ENCODE data around the gene TEAD2.

DNA sequence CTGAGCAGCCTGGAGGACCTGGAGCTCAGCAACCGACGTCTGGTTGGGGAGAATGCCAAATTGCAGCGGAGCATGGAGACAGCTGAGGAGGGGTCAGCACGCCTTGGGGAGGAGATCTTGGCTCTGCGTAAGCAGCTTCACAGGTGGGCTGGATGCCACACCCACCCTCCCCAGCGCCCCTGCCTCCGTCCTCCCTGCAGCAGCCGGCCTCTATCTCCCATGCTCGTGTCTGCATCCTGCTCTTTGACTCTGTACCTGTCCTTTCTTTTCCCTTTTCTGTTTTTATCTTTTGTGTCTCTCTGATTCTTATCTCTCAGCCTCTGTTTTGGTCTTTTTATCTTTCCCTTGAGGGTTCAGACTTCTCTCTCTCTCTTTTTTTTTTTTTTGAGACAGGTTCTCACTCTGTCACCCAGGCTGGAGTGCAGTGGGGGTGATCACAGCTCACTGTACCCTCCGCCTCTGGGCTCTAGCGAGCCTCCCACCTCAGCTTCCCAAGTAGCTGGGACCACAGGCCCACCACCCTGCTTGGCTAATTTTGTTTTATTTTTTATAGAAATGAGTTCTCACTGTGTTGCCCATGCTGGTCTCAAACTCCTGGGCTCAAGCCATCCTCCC is 35.9 kb upstream of the TEAD2 start:
- TF ChIP-seq, protein P1, sequence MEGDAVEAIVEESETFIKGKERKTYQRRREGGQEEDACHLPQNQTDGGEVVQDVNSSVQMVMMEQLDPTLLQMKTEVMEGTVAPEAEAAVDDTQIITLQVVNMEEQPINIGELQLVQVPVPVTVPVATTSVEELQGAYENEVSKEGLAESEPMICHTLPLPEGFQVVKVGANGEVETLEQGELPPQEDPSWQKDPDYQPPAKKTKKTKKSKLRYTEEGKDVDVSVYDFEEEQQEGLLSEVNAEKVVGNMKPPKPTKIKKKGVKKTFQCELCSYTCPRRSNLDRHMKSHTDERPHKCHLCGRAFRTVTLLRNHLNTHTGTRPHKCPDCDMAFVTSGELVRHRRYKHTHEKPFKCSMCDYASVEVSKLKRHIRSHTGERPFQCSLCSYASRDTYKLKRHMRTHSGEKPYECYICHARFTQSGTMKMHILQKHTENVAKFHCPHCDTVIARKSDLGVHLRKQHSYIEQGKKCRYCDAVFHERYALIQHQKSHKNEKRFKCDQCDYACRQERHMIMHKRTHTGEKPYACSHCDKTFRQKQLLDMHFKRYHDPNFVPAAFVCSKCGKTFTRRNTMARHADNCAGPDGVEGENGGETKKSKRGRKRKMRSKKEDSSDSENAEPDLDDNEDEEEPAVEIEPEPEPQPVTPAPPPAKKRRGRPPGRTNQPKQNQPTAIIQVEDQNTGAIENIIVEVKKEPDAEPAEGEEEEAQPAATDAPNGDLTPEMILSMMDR (IDR thresholded peaks at IDR 0.05; ENCODE audit: low read depth, low read length) = no peak
- TF ChIP-seq EZH2phosphoT487 (IDR thresholded peaks at IDR 0.05; ENCODE audit: low read depth) = no peak
